NT2/D1 (cell line): ENCODE results near the gene INTS7.

Source experiments
- SUZ12 ChIP-seq: IDR thresholded peaks from 2 replicates; pipeline ENCODE4 v1.6.1; 2011; ENCODE audit not compliant: insufficient read length, insufficient read depth; ENCODE audit errors: extremely low read depth
- YY1 ChIP-seq: IDR thresholded peaks from 2 replicates; pipeline ENCODE4 v1.6.1; 2011; ENCODE audit not compliant: insufficient read length, insufficient read depth
- ZNF274 ChIP-seq: IDR thresholded peaks from 2 replicates; pipeline ENCODE4 v1.6.1; 2011; ENCODE audit warnings: mild to moderate bottlenecking, low read depth, low read length

GRCh38 chr1:211892577-211892976 lies 142.8 kb downstream of the INTS7 start:
- TF ChIP-seq ZNF274: no peak
- TF ChIP-seq YY1: no peak
- TF ChIP-seq SUZ12: no peak
